GM19238 (cell line): ENCODE results near the gene DCDC2C.

Source experiments
- DNase-seq: peaks from one replicate; pipeline ENCODE4 v3.0.0; 2011; ENCODE audit warnings: low spot score; ENCODE audit not compliant: insufficient read length

The DCDC2C gene

GRCh38 chr2:3885629-3886628 lies 182.6 kb downstream of the DCDC2C start:
- DNase-seq = no peak

DNA sequence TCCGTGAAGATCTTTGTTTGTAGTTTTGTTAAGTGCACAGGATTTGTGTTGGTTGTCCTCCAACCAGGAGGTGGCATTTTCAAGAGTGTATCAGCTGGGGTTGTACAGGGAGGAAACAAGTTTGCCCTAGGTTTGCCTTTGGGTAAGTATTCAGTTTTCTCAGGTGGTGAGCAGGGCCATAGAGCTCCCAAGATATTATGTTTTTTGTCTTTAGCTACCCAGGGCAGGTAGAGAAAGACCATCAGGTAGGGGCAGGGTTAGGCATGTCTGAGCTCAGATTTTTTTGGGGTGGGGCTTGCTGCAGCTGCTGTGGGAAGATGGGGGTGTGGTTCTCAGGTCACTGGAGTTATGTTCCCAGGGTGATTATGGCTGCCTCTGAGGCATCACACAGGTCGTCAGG lies 191.6 kb downstream of the DCDC2C start:
- DNase-seq = no peak
